Measurements from ENCODE around the gene ASIC2. TPM values are rescaled to one million over a fixed set of nuclear protein-coding genes. Genes with fewer than 3 reads are reported as not detected.
"Not testable (repeated sequence)": the region's sequence is repeated elsewhere in the genome, so short reads cannot be mapped to it uniquely, and the experiment has no call there.

Gene ASIC2
- total RNA-seq, 1 experiment from 2014 or later = not detected

- no peaks in the 10 kb centered on the region for H3K4me1 ChIP-seq (ENCODE audit: low read length)
- H3K4me3 ChIP-seq (ENCODE audit: low read length) = no peak overlapping the region
- peak; percentile 84 for DNase-seq
- no peak overlapping the region for H2AFZ ChIP-seq (ENCODE audit: low read length)
- H3K9me3 ChIP-seq (ENCODE audit: low read length) = no peaks in the 10 kb centered on the region
- no peaks in the 10 kb centered on the region for H3K9me2 ChIP-seq (replicated peaks; ENCODE audit: insufficient read depth, low read length)
- H3K36me3 ChIP-seq (ENCODE audit: insufficient read depth, low read length) = no peaks in the 10 kb centered on the region
- no peak overlapping the region for H3K4me2 ChIP-seq (ENCODE audit: low read depth, low read length, poor library complexity, severe bottlenecking)
- no peak overlapping the region for H3K9ac ChIP-seq (ENCODE audit: low read length)
- no peaks in the 10 kb centered on the region for H3K79me2 ChIP-seq (ENCODE audit: low read length)
- H3K27me3 ChIP-seq (ENCODE audit: low read length) = no peaks in the 10 kb centered on the region
- H3K27ac ChIP-seq (ENCODE audit: low read length) = no peak overlapping the region
- H4K20me1 ChIP-seq (ENCODE audit: insufficient read depth, low read depth, low read length) = no peaks in the 10 kb centered on the region
These were observed 294.8 kb downstream of the ASIC2 start for GRCh38 chr17:32998111-32998886.

- Histone ChIP-seq H3K4me2 (ENCODE audit: low read depth, low read length, poor library complexity, severe bottlenecking) (no peak overlapping the region), H3K79me2 (ENCODE audit: low read length) (no peaks in the 10 kb centered on the region), H3K4me1 (ENCODE audit: low read length) (no peaks in the 10 kb centered on the region), H2AFZ (ENCODE audit: low read length) (no peak overlapping the region), H3K27ac (ENCODE audit: low read length) (no peak overlapping the region), H3K36me3 (ENCODE audit: insufficient read depth, low read length) (no peaks in the 10 kb centered on the region), H3K9ac (ENCODE audit: low read length) (no peak overlapping the region), H3K9me2 (replicated peaks; ENCODE audit: insufficient read depth, low read length) (no peaks in the 10 kb centered on the region), H3K27me3 (ENCODE audit: low read length) (no peaks in the 10 kb centered on the region), H3K4me3 (ENCODE audit: low read length) (no peak overlapping the region), H3K9me3 (ENCODE audit: low read length) (no peaks in the 10 kb centered on the region), H4K20me1 (ENCODE audit: insufficient read depth, low read depth, low read length) (no peaks in the 10 kb centered on the region)
- DNase-seq = no peak
These were observed 297.6 kb downstream of the ASIC2 start for GRCh38 chr17:32995416-32996045.

- Histone ChIP-seq H3K9me3 (ENCODE audit: low read length) (no peaks in the 10 kb centered on the region), H3K27ac (ENCODE audit: low read length) (no peak overlapping the region), H3K36me3 (ENCODE audit: insufficient read depth, low read length) (no peaks in the 10 kb centered on the region), H3K4me1 (ENCODE audit: low read length) (no peaks in the 10 kb centered on the region), H3K4me3 (ENCODE audit: low read length) (no peak overlapping the region), H2AFZ (ENCODE audit: low read length) (no peak overlapping the region), H3K27me3 (ENCODE audit: low read length) (no peaks in the 10 kb centered on the region), H3K9ac (ENCODE audit: low read length) (no peak overlapping the region), H4K20me1 (ENCODE audit: insufficient read depth, low read depth, low read length) (no peaks in the 10 kb centered on the region), H3K9me2 (replicated peaks; ENCODE audit: insufficient read depth, low read length) (no peaks in the 10 kb centered on the region), H3K4me2 (ENCODE audit: low read depth, low read length, poor library complexity, severe bottlenecking) (no peak overlapping the region), H3K79me2 (ENCODE audit: low read length) (no peaks in the 10 kb centered on the region)
- DNase-seq = no peak
These were observed 299.1 kb downstream of the ASIC2 start for GRCh38 chr17:32993977-32994376.

GRCh38 chr17:32992321-32993033, 300.6 kb downstream of the ASIC2 start:
- Histone ChIP-seq H3K4me3 (ENCODE audit: low read length) (no peak overlapping the region), H3K4me2 (ENCODE audit: low read depth, low read length, poor library complexity, severe bottlenecking) (no peak overlapping the region), H4K20me1 (ENCODE audit: insufficient read depth, low read depth, low read length) (no peaks in the 10 kb centered on the region), H3K27me3 (ENCODE audit: low read length) (no peaks in the 10 kb centered on the region), H3K79me2 (ENCODE audit: low read length) (no peaks in the 10 kb centered on the region), H2AFZ (ENCODE audit: low read length) (no peak overlapping the region), H3K9ac (ENCODE audit: low read length) (no peak overlapping the region), H3K27ac (ENCODE audit: low read length) (no peak overlapping the region), H3K9me2 (replicated peaks; ENCODE audit: insufficient read depth, low read length) (no peaks in the 10 kb centered on the region), H3K36me3 (ENCODE audit: insufficient read depth, low read length) (no peaks in the 10 kb centered on the region), H3K4me1 (ENCODE audit: low read length) (no peaks in the 10 kb centered on the region), H3K9me3 (ENCODE audit: low read length) (no peaks in the 10 kb centered on the region; the same call in 1 of the 2 replicates)
- no peak for DNase-seq

- DNase-seq = no peak
- no peaks in the 10 kb centered on the region for H3K9me2 ChIP-seq (replicated peaks; ENCODE audit: insufficient read depth, low read length)
- no peak overlapping the region for H3K4me2 ChIP-seq (ENCODE audit: low read depth, low read length, poor library complexity, severe bottlenecking)
- no peaks in the 10 kb centered on the region; the same call in 1 of the 2 replicates for H3K9me3 ChIP-seq (ENCODE audit: low read length)
- no peak overlapping the region for H3K9ac ChIP-seq (ENCODE audit: low read length)
- H3K27me3 ChIP-seq (ENCODE audit: low read length) = no peaks in the 10 kb centered on the region
- H3K79me2 ChIP-seq (ENCODE audit: low read length) = no peaks in the 10 kb centered on the region
- no peak overlapping the region for H3K27ac ChIP-seq (ENCODE audit: low read length)
- H4K20me1 ChIP-seq (ENCODE audit: insufficient read depth, low read depth, low read length) = no peaks in the 10 kb centered on the region
- H2AFZ ChIP-seq (ENCODE audit: low read length) = no peak overlapping the region
- no peak overlapping the region for H3K4me3 ChIP-seq (ENCODE audit: low read length)
- H3K36me3 ChIP-seq (ENCODE audit: insufficient read depth, low read length) = no peaks in the 10 kb centered on the region
- no peaks in the 10 kb centered on the region for H3K4me1 ChIP-seq (ENCODE audit: low read length)
These were observed 304.5 kb downstream of the ASIC2 start for GRCh38 chr17:32988481-32989101.

GRCh38 chr17:32987868-32988267, 305.2 kb downstream of the ASIC2 start:
- H3K9me3 ChIP-seq (ENCODE audit: low read length); H3K27me3 ChIP-seq (ENCODE audit: low read length); H3K9me2 ChIP-seq (replicated peaks; ENCODE audit: insufficient read depth, low read length); H3K4me2 ChIP-seq (ENCODE audit: low read depth, low read length, poor library complexity, severe bottlenecking); H3K27ac ChIP-seq (ENCODE audit: low read length); H3K4me3 ChIP-seq (ENCODE audit: low read length); H3K79me2 ChIP-seq (ENCODE audit: low read length); H3K36me3 ChIP-seq (ENCODE audit: insufficient read depth, low read length); H3K9ac ChIP-seq (ENCODE audit: low read length); H3K4me1 ChIP-seq (ENCODE audit: low read length); H2AFZ ChIP-seq (ENCODE audit: low read length); DNase-seq; H4K20me1 ChIP-seq (ENCODE audit: insufficient read depth, low read depth, low read length): not testable (repeated sequence)

GRCh38 chr17:32987453-32987805, 305.7 kb downstream of the ASIC2 start:
- H3K4me2 ChIP-seq (ENCODE audit: low read depth, low read length, poor library complexity, severe bottlenecking); H3K4me1 ChIP-seq (ENCODE audit: low read length); H2AFZ ChIP-seq (ENCODE audit: low read length); H3K4me3 ChIP-seq (ENCODE audit: low read length); H4K20me1 ChIP-seq (ENCODE audit: insufficient read depth, low read depth, low read length); H3K27ac ChIP-seq (ENCODE audit: low read length); H3K9ac ChIP-seq (ENCODE audit: low read length); H3K9me3 ChIP-seq (ENCODE audit: low read length); H3K36me3 ChIP-seq (ENCODE audit: insufficient read depth, low read length); DNase-seq; H3K9me2 ChIP-seq (replicated peaks; ENCODE audit: insufficient read depth, low read length); H3K79me2 ChIP-seq (ENCODE audit: low read length); H3K27me3 ChIP-seq (ENCODE audit: low read length): not testable (repeated sequence)

All from Karpas-422 (cell line).